Liver (tissue), 3 donors: ENCODE measurements around the gene DPT.
A peak's percentile ranks its signal among the peaks of the same experiment; 100 is the strongest.

ENCODE experiments used
- ATF3 ChIP-seq: IDR thresholded peaks from 2 replicates; pipeline ENCODE4 v1.6.1; 2016; ENCODE audit warnings: antibody characterized with exemption
- CTCF ChIP-seq: fragments of 150-350 bp; IDR thresholded peaks from 2 replicates; pipeline ENCODE4 v1.5.1; 2017; ENCODE audit warnings: improper control_type of control experiment, low read depth, low read length; ENCODE audit not compliant: missing input control
- EGR1 ChIP-seq, 2 donors: IDR thresholded peaks; 2 replicates each; pipeline ENCODE4 v1.6.1; 2016 to 2018; ENCODE audit warnings: antibody characterized with exemption in 2 of 2, low read depth in 2 of 2
- JUND ChIP-seq, 2 donors: IDR thresholded peaks; 2 replicates each; pipeline ENCODE4 v1.6.1; 2016; ENCODE audit warnings: antibody characterized with exemption in 2 of 2
- NR2F2 ChIP-seq: IDR thresholded peaks from 2 replicates; pipeline ENCODE4 v1.6.1; 2016; ENCODE audit warnings: antibody characterized with exemption
- SP1 ChIP-seq: IDR thresholded peaks from 2 replicates; pipeline ENCODE4 v1.6.1; 2018; ENCODE audit warnings: antibody characterized with exemption, mild to moderate bottlenecking
- YY1 ChIP-seq: IDR thresholded peaks from 2 replicates; pipeline ENCODE4 v1.6.1; 2016; ENCODE audit warnings: antibody characterized with exemption, mild to moderate bottlenecking
- donor health status: healthy.
- donor health status: healthy.

DNA sequence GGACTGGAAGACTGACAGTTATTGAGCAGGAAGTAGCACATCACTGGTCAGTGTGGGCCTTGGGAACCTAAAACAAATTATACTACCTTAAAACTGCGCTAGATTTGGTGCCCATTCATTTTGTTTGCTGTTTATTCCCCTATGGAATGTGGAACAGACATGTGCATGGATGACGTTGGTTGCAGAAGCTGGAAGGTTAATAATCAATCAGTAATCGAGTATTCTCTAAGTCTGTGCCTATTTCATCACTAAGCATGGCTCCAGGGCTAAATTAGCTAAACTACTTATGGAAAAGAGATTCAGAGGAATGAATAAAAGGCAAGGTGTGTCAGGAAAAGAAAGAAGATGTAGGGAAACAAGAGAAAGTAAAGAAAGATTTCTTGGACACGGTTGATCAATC, 33.5 kb upstream of the DPT start:
- no peak for TF ChIP-seq EGR1 (IDR thresholded peaks at IDR 0.05; ENCODE audit: low read depth in 2 of 2)
- no peak for TF ChIP-seq CTCF
- no peak for TF ChIP-seq YY1
- no peak for TF ChIP-seq SP1
- TF ChIP-seq ATF3: peak; percentile 42
- TF ChIP-seq JUND (IDR thresholded peaks at IDR 0.05): no peak
- no peak for TF ChIP-seq NR2F2
